ENCODE results near the gene CLMP.
"Not testable (repeated sequence)": the region's sequence is repeated elsewhere in the genome, so short reads cannot be mapped to it uniquely, and the experiment has no call there.

Gene CLMP

GRCh38 chr11:123168241-123168640 is 26.8 kb downstream of the CLMP start:
- DNase-seq (ENCODE audit: low spot score) = no peak

- peak; percentile 60 for DNase-seq (ENCODE audit: low spot score)
Measured at GRCh38 chr11:123166071-123166559, 28.9 kb downstream of the CLMP start.

GRCh38 chr11:123164732-123165450 is 30.2 kb downstream of the CLMP start:
- no peak for DNase-seq (ENCODE audit: low spot score)

- no peak for DNase-seq (ENCODE audit: low spot score)
Measured at GRCh38 chr11:123163621-123164020, 31.4 kb downstream of the CLMP start.

GRCh38 chr11:123161376-123162030 is 33.5 kb downstream of the CLMP start:
- no peak for DNase-seq (ENCODE audit: low spot score)

GRCh38 chr11:123159183-123159857 is 35.7 kb downstream of the CLMP start:
- no peak for DNase-seq (ENCODE audit: low spot score)

GRCh38 chr11:123158033-123159003 is 36.7 kb downstream of the CLMP start:
- DNase-seq (ENCODE audit: low spot score) = no peak

- no peak for DNase-seq (ENCODE audit: low spot score)
Measured at GRCh38 chr11:123152951-123153350, 42.1 kb downstream of the CLMP start.

GRCh38 chr11:123152346-123152745 is 42.7 kb downstream of the CLMP start:
- DNase-seq (ENCODE audit: low spot score) = not testable (repeated sequence)

GRCh38 chr11:123151796-123152195 is 43.3 kb downstream of the CLMP start:
- no peak for DNase-seq (ENCODE audit: low spot score)

GRCh38 chr11:123151366-123151765 is 43.7 kb downstream of the CLMP start:
- DNase-seq (ENCODE audit: low spot score) = no peak

- no peak for DNase-seq (ENCODE audit: low spot score)
Measured at GRCh38 chr11:123150882-123151281, 44.2 kb downstream of the CLMP start.

- DNase-seq (ENCODE audit: low spot score) = no peak
Measured at GRCh38 chr11:123148965-123149364, 46.1 kb downstream of the CLMP start.

- DNase-seq (ENCODE audit: low spot score) = no peak
Measured at GRCh38 chr11:123145661-123146060, 49.4 kb downstream of the CLMP start.

GRCh38 chr11:123145220-123145619 is 49.8 kb downstream of the CLMP start:
- no peak for DNase-seq (ENCODE audit: low spot score)

- DNase-seq (ENCODE audit: low spot score) = no peak
Measured at GRCh38 chr11:123144707-123145106, 50.3 kb downstream of the CLMP start.

- DNase-seq (ENCODE audit: low spot score) = no peak
Measured at GRCh38 chr11:123143921-123144320, 51.1 kb downstream of the CLMP start.

- DNase-seq (ENCODE audit: low spot score) = no peak
Measured at GRCh38 chr11:123143476-123143875, 51.6 kb downstream of the CLMP start.

GRCh38 chr11:123139206-123139605 is 55.8 kb downstream of the CLMP start:
- no peak for DNase-seq (ENCODE audit: low spot score)

- DNase-seq (ENCODE audit: low spot score) = peak; percentile 46
Measured at GRCh38 chr11:123137431-123138224, 57.4 kb downstream of the CLMP start.

GRCh38 chr11:123135863-123136446 is 59.1 kb downstream of the CLMP start:
- no peak for DNase-seq (ENCODE audit: low spot score)

All from pons (tissue), 1 donor.